IMR-90 (cell line): ENCODE results near the gene PRPSAP1. TPM values are rescaled to one million over a fixed set of nuclear protein-coding genes. Genes with fewer than 3 reads are reported as not detected.

Experiments
- ATAC-seq: fragments of 200-7000 bp; cut with Tn5 transposase; 2 replicates; pipeline ENCODE4 v1.9.1; 2020; ENCODE audit warnings: low read depth, mild to moderate bottlenecking, moderate library complexity
- BruUV-seq: library from RNA; stranded (reverse); fragments of 400-500 nt; replicated peaks from 2 replicates; lab custom pipeline; 2021; lab: Mats Ljungman, UMichigan
- CTCF ChIA-PET: fragments of 300-600 bp; formaldehyde crosslinking; extraction: SDS; loops from one replicate; lab custom pipeline; 2021; ENCODE audit warnings: antibody characterized with exemption; lab: Yijun Ruan, JAX
- POLR2A ChIA-PET: fragments of 300-600 bp; sonication (Branson Sonifier 250); formaldehyde crosslinking; loops from one replicate; lab custom pipeline; 2022; ENCODE audit warnings: antibody characterized with exemption; ENCODE audit not compliant: unreplicated experiment; lab: Charles Lee
- DNase-seq: peaks from one replicate; pipeline ENCODE4 v3.0.0; 2013
- H2AFZ ChIP-seq: replicated peaks from 2 replicates; pipeline ENCODE3; 2013; ENCODE audit warnings: low read length, mild to moderate bottlenecking; ENCODE audit not compliant: poor library complexity
- H2AK5ac ChIP-seq: 2 replicates; pipeline ENCODE4 v1.6.1; 2013; ENCODE audit warnings: low read depth, low read length, inconsistent platforms
- H2AK9ac ChIP-seq: replicated peaks from 2 replicates; pipeline ENCODE3; 2013; ENCODE audit warnings: mild to moderate bottlenecking, low read depth, low read length, moderate library complexity; ENCODE audit not compliant: poor library complexity
- H2BK120ac ChIP-seq: 2 replicates; pipeline ENCODE4 v1.6.1; 2013; ENCODE audit warnings: low read depth, low read length, inconsistent platforms
- H2BK15ac ChIP-seq: 3 replicates; pipeline ENCODE4 v1.6.1; 2013; ENCODE audit warnings: low read depth, low read length, inconsistent platforms
- H2BK20ac ChIP-seq: 2 replicates; pipeline ENCODE4 v1.6.1; 2013; ENCODE audit warnings: low read depth, mild to moderate bottlenecking, inconsistent platforms, low read length, moderate library complexity
- H2BK5ac ChIP-seq: 2 replicates; pipeline ENCODE4 v1.6.1; 2013; ENCODE audit warnings: mild to moderate bottlenecking, low read depth, low read length, inconsistent platforms; ENCODE audit not compliant: poor library complexity, severe bottlenecking
- H3K14ac ChIP-seq: replicated peaks from 2 replicates; pipeline ENCODE4 v1.6.1; 2013; ENCODE audit warnings: low read depth, low read length, inconsistent platforms
- H3K18ac ChIP-seq: 2 replicates; pipeline ENCODE4 v1.6.1; 2013; ENCODE audit warnings: low read depth, low read length, control low read depth
- H3K23ac ChIP-seq: 2 replicates; pipeline ENCODE4 v1.6.1; 2013; ENCODE audit warnings: low read depth, low read length, inconsistent platforms
- H3K27ac ChIP-seq: 2 replicates; pipeline ENCODE4 v1.5.1; 2013; ENCODE audit warnings: mild to moderate bottlenecking, control low read depth, low read length; ENCODE audit not compliant: insufficient read depth
- H3K27me3 ChIP-seq: 2 replicates; pipeline ENCODE4 v1.6.1; 2013; ENCODE audit warnings: low read length; ENCODE audit not compliant: control insufficient read depth, insufficient read depth
- H3K36me3 ChIP-seq: 2 replicates; pipeline ENCODE4 v1.6.1; 2013; ENCODE audit warnings: low read length, mixed read lengths; ENCODE audit not compliant: control insufficient read depth, insufficient read depth
- H3K4ac ChIP-seq: 2 replicates; pipeline ENCODE4 v1.6.1; 2013; ENCODE audit warnings: low read depth, low read length, inconsistent platforms
- H3K4me1 ChIP-seq: 2 replicates; pipeline ENCODE4 v1.6.1; 2013; ENCODE audit warnings: low read length, mixed read lengths; ENCODE audit not compliant: control insufficient read depth, insufficient read depth
- H3K4me2 ChIP-seq: 2 replicates; pipeline ENCODE4 v1.6.1; 2013; ENCODE audit warnings: low read depth, mild to moderate bottlenecking, control low read depth, low read length, moderate library complexity
- H3K4me3 ChIP-seq: 2 replicates; pipeline ENCODE4 v1.5.1; 2013; ENCODE audit warnings: low read depth, mild to moderate bottlenecking, control low read depth, low read length, moderate library complexity; ENCODE audit not compliant: insufficient read depth
- H3K56ac ChIP-seq: 2 replicates; pipeline ENCODE4 v1.6.1; 2013; ENCODE audit warnings: low read length, inconsistent platforms; ENCODE audit not compliant: insufficient read depth; ENCODE audit errors: extremely low read depth
- H3K79me1 ChIP-seq, 2 experiments: 2 replicates each; pipeline ENCODE4 v1.6.1; 2013; ENCODE audit warnings: low read length in 2 of 2, inconsistent platforms in 1 of 2, low read depth in 1 of 2
- H3K9ac ChIP-seq: 2 replicates; pipeline ENCODE4 v1.6.1; 2013; ENCODE audit warnings: low read depth, low read length, control low read depth
- H3K9me1 ChIP-seq: 2 replicates; pipeline ENCODE4 v1.6.1; 2013; ENCODE audit warnings: low read length, inconsistent platforms; ENCODE audit not compliant: insufficient read depth
- H3K9me3 ChIP-seq: 2 replicates; pipeline ENCODE4 v1.6.1; 2013; ENCODE audit warnings: low read length; ENCODE audit not compliant: control insufficient read depth, insufficient read depth
- H4K20me1 ChIP-seq: 2 replicates; pipeline ENCODE4 v1.6.1; 2013; ENCODE audit warnings: low read length, inconsistent platforms; ENCODE audit not compliant: insufficient read depth
- H4K5ac ChIP-seq: 2 replicates; pipeline ENCODE4 v1.6.1; 2013; ENCODE audit warnings: mild to moderate bottlenecking, low read depth, low read length, control low read depth
- H4K8ac ChIP-seq, 2 experiments: 2 replicates each; pipeline ENCODE4 v1.6.1; 2013; ENCODE audit warnings: low read depth in 2 of 2, low read length in 2 of 2, control low read depth in 1 of 2, inconsistent platforms in 1 of 2
- H4K91ac ChIP-seq: 2 replicates; pipeline ENCODE4 v1.6.1; 2013; ENCODE audit warnings: low read depth, low read length, inconsistent platforms; ENCODE audit not compliant: insufficient read depth
- CHD1 ChIP-seq: IDR thresholded peaks from 2 replicates; pipeline ENCODE4 v1.6.1; 2012; ENCODE audit warnings: low read depth, low read length, improper control_type of control experiment
- FOS ChIP-seq: fragments of 150-350 bp; IDR thresholded peaks from 2 replicates; pipeline ENCODE4 v1.6.1; 2016; ENCODE audit warnings: low read depth, low read length
- MAZ ChIP-seq: IDR thresholded peaks from 2 replicates; pipeline ENCODE4 v1.6.1; 2012; ENCODE audit warnings: low read depth, mild to moderate bottlenecking, low read length, improper control_type of control experiment, moderate library complexity, borderline replicate concordance
- MXI1 ChIP-seq: IDR thresholded peaks from 2 replicates; pipeline ENCODE4 v1.6.1; 2012; ENCODE audit warnings: low read depth, mild to moderate bottlenecking, low read length, moderate library complexity, borderline replicate concordance
- POLR2A ChIP-seq: IDR thresholded peaks from 2 replicates; pipeline ENCODE4 v1.6.1; 2012; ENCODE audit warnings: mild to moderate bottlenecking, low read depth, low read length
- RAD21 ChIP-seq: IDR thresholded peaks from 2 replicates; pipeline ENCODE4 v1.6.1; 2012; ENCODE audit warnings: low read length, improper control_type of control experiment
- RFX5 ChIP-seq: IDR thresholded peaks from 2 replicates; pipeline ENCODE4 v1.8.0; 2012; ENCODE audit warnings: low read depth, mild to moderate bottlenecking, low read length, moderate library complexity
- SMC3 ChIP-seq: fragments of 150-350 bp; IDR thresholded peaks from 2 replicates; pipeline ENCODE4 v1.6.1; 2016; ENCODE audit warnings: low read depth, mild to moderate bottlenecking, antibody characterized with exemption, low read length, moderate library complexity
- USF2 ChIP-seq: fragments of 150-350 bp; IDR thresholded peaks from 2 replicates; pipeline ENCODE4 v1.6.1; 2017; ENCODE audit warnings: mild to moderate bottlenecking, antibody characterized with exemption, low read length, low read depth
- WGBS, 2 experiments: methylation state at CpG; one replicate each; pipeline versions ENCODE4 v1.1.5 to v1.1.7; 2013; ENCODE audit warnings: missing lambda C conversion rate in 2 of 2; ENCODE audit not compliant: insufficient read length in 1 of 2; ENCODE audit errors: extremely low coverage in 2 of 2; 5-methylcytosine and 5-hydroxymethylcytosine counted together
- dilution Hi-C: fragments of 300-500 bp; cut with HindIII; formaldehyde crosslinking; loops from one replicate; pipeline ENCODE4 v1.14.3; 2018; ENCODE audit warnings: low sequenced_read_pairs; ENCODE audit not compliant: unreplicated experiment
- in situ Hi-C: fragments of 300-500 bp; cut with MboI; formaldehyde crosslinking; loops from 3 replicates; pipeline ENCODE4 v1.14.3; 2019; ENCODE audit warnings: low sequenced_read_pairs, inconsistent platforms, mixed read lengths
- intact Hi-C: fragments of 100-400 bp; cut with micrococcal nuclease; formaldehyde crosslinking; loops from 2 replicates; pipeline ENCODE4 v1.10.0; 2022
- polyA plus RNA-seq, 3 experiments: library from polyadenylated mRNA; depleted of rRNA; stranded (reverse); fragments of >200 nt; gene quantifications; 2 replicates each; pipeline ENCODE4 v1.2.3, GENCODE V29; 2012; ENCODE audit warnings: low replicate concordance in 1 of 3
- total RNA-seq: library from RNA; depleted of rRNA; stranded (reverse); fragments of >200 nt; gene quantifications from 2 replicates; pipeline ENCODE4 v1.2.3, GENCODE V29; 2012

The PRPSAP1 gene
- total and polyA plus RNA-seq, 2 of the 4 experiments (the other 2 are of a cell fraction): 34.4 to 48.6 TPM

- peaks cover 27% of the 10 kb centered on the region for H3K36me3 ChIP-seq
- H2AK9ac ChIP-seq: no peak overlapping the region
- in situ Hi-C loops: no loop called here
- ATAC-seq: no peak
- H4K5ac ChIP-seq: no peak overlapping the region
- no peak overlapping the region for H3K9ac ChIP-seq
- H3K79me1 ChIP-seq: peaks cover 10 to 53% of the 10 kb centered on the region in 2 experiments; a peak in 3 of 4 replicates
- H4K91ac ChIP-seq: no peak overlapping the region
- no peak overlapping the region for H3K4me3 ChIP-seq
- ChIA-PET POLR2A (interaction anchor here (0.6 kb wide), 1 partner anchor 271 kb away, joined by 4 read pairs; no protein-coding TSS in a partner anchor), CTCF (interaction anchor here (0.9 to 1.1 kb wide), 2 partner anchors 11 to 55 kb away, joined by 4 to 7 read pairs; no protein-coding TSS in a partner anchor)
- no peak overlapping the region for H2BK20ac ChIP-seq
- no peak overlapping the region for H2BK120ac ChIP-seq
- no TSS peak for BruUV-seq
- no peak overlapping the region for H3K14ac ChIP-seq
- H2BK5ac ChIP-seq: no peak overlapping the region
- peaks cover 38% of the 10 kb centered on the region for H4K20me1 ChIP-seq
- TF ChIP-seq MXI1 (no peak), USF2 (no peak; the same call in 1 of the 2 replicates), CHD1 (no peak), MAZ (no peak), POLR2A (no peak; the same call in 1 of the 2 replicates), FOS (no peak), RAD21 (no peak), SMC3 (no peak), RFX5 (no peak)
- DNase-seq: no peak
- H3K4me2 ChIP-seq: no peak overlapping the region
- H3K9me3 ChIP-seq: no peaks in the 10 kb centered on the region
- H3K27me3 ChIP-seq: no peaks in the 10 kb centered on the region
- WGBS, 2 experiments: 93% methylated on average over 13 of the region's 31 CpGs; no CpG with 5 or more reads in 1 of the 2 experiments
- peak overlapping the region; percentile 41 for H2AFZ ChIP-seq
- peaks cover 8% of the 10 kb centered on the region for H3K4me1 ChIP-seq
- H3K4ac ChIP-seq: no peak overlapping the region
- dilution Hi-C loops: no loop called here
- H2BK15ac ChIP-seq: no peak overlapping the region
- no peak overlapping the region for H3K27ac ChIP-seq
- H3K18ac ChIP-seq: no peak overlapping the region
- no peak overlapping the region for H3K56ac ChIP-seq
- 0 out of 2 replicates have a peak, but pooled peaks cover 4% of the 10 kb centered on the region for H3K9me1 ChIP-seq
- no peak overlapping the region for H4K8ac ChIP-seq
- H2AK5ac ChIP-seq: no peak overlapping the region
- no peak overlapping the region for H3K23ac ChIP-seq
- intact Hi-C loops: no loop called here
These were observed 33.5 kb upstream of the PRPSAP1 start for GRCh38 chr17:76386966-76387765.
